ENCODE measurements around the gene LIN7A. TPM values are rescaled to one million over a fixed set of nuclear protein-coding genes. Genes with fewer than 3 reads are reported as not detected.

LIN7A gene
- polyA plus RNA-seq, 1 donor from 2014 or later: 31.5 TPM

GRCh38 chr12:80979816-80980215 lies 42.1 kb upstream of the LIN7A start:
- Histone ChIP-seq H3F3A (ENCODE audit: insufficient read depth, low read length, poor library complexity, severe bottlenecking) (no peaks in the 10 kb centered on the region), H3K27ac (ENCODE audit: low read length) (no peak overlapping the region), H3K4me2 (ENCODE audit: low read length) (no peak overlapping the region), H3K27me3 (ENCODE audit: insufficient read depth, low read depth, low read length) (no peaks in the 10 kb centered on the region), H3K36me3 (ENCODE audit: insufficient read depth, low read length) (no peaks in the 10 kb centered on the region), H3K9ac (ENCODE audit: low read length) (no peak overlapping the region), H3K9me2 (ENCODE audit: insufficient read depth, low read length) (no peaks in the 10 kb centered on the region), H3K79me2 (replicated peaks; ENCODE audit: insufficient read depth, low read length) (no peaks in the 10 kb centered on the region), H2AFZ (ENCODE audit: low read depth, low read length) (no peak overlapping the region), H3K4me3 (ENCODE audit: low read length) (no peak overlapping the region), H3K9me3 (ENCODE audit: low read length) (no peaks in the 10 kb centered on the region), H4K20me1 (ENCODE audit: insufficient read depth) (no peaks in the 10 kb centered on the region)
- no peak for TF ChIP-seq CTCF (IDR thresholded peaks at IDR 0.05; ENCODE audit: poor library complexity, severe bottlenecking)
- TF ChIP-seq EP300 (conservative IDR thresholded peaks at IDR 0.05; ENCODE audit: poor library complexity, severe bottlenecking): no peak
- no peak for TF ChIP-seq SMC3 (conservative IDR thresholded peaks at IDR 0.05; ENCODE audit: poor library complexity)
- TF ChIP-seq EZH2 (IDR thresholded peaks at IDR 0.05; ENCODE audit: borderline replicate concordance, insufficient read depth, low read length, poor library complexity, severe bottlenecking): no peak
- TF ChIP-seq RAD21 (conservative IDR thresholded peaks at IDR 0.05): no peak
- no peak for TF ChIP-seq MXI1 (conservative IDR thresholded peaks at IDR 0.05; ENCODE audit: poor library complexity, severe bottlenecking)
- TF ChIP-seq POLR2AphosphoS5 (IDR thresholded peaks at IDR 0.05): no peak
- no peak for TF ChIP-seq TAF1 (IDR thresholded peaks at IDR 0.05; ENCODE audit: low read depth)
- no peak for TF ChIP-seq REST (IDR thresholded peaks at IDR 0.05; ENCODE audit: borderline replicate concordance)

GRCh38 chr12:80979251-80979650 lies 41.5 kb upstream of the LIN7A start:
- Histone ChIP-seq H3F3A (ENCODE audit: insufficient read depth, low read length, poor library complexity, severe bottlenecking) (no peaks in the 10 kb centered on the region), H3K4me2 (ENCODE audit: low read length) (no peak overlapping the region), H4K20me1 (ENCODE audit: insufficient read depth) (no peaks in the 10 kb centered on the region), H3K27ac (ENCODE audit: low read length) (no peak overlapping the region), H3K79me2 (replicated peaks; ENCODE audit: insufficient read depth, low read length) (no peaks in the 10 kb centered on the region), H2AFZ (ENCODE audit: low read depth, low read length) (no peak overlapping the region), H3K36me3 (ENCODE audit: insufficient read depth, low read length) (no peaks in the 10 kb centered on the region), H3K27me3 (ENCODE audit: insufficient read depth, low read depth, low read length) (no peaks in the 10 kb centered on the region), H3K9me3 (ENCODE audit: low read length) (no peaks in the 10 kb centered on the region), H3K4me3 (ENCODE audit: low read length) (no peak overlapping the region), H3K9ac (ENCODE audit: low read length) (no peak overlapping the region), H3K9me2 (ENCODE audit: insufficient read depth, low read length) (no peaks in the 10 kb centered on the region)
- TF ChIP-seq EP300 (conservative IDR thresholded peaks at IDR 0.05; ENCODE audit: poor library complexity, severe bottlenecking) (no peak), EZH2 (IDR thresholded peaks at IDR 0.05; ENCODE audit: borderline replicate concordance, insufficient read depth, low read length, poor library complexity, severe bottlenecking) (no peak), TAF1 (IDR thresholded peaks at IDR 0.05; ENCODE audit: low read depth) (no peak), MXI1 (conservative IDR thresholded peaks at IDR 0.05; ENCODE audit: poor library complexity, severe bottlenecking) (no peak), REST (IDR thresholded peaks at IDR 0.05; ENCODE audit: borderline replicate concordance) (no peak), POLR2AphosphoS5 (IDR thresholded peaks at IDR 0.05) (no peak), RAD21 (conservative IDR thresholded peaks at IDR 0.05) (no peak), CTCF (IDR thresholded peaks at IDR 0.05; ENCODE audit: poor library complexity, severe bottlenecking) (no peak), SMC3 (conservative IDR thresholded peaks at IDR 0.05; ENCODE audit: poor library complexity) (no peak)

Measured in neural cell (in vitro differentiated cells).